BJ (cell line): ENCODE measurements around the gene GOT2. TPM values are rescaled to one million over a fixed set of nuclear protein-coding genes. Genes with fewer than 3 reads are reported as not detected.

Experiments
- CTCF ChIA-PET: fragments of 350-600 bp; formaldehyde crosslinking; extraction: SDS; loops from one replicate; lab custom pipeline; 2021; ENCODE audit warnings: antibody characterized with exemption, inconsistent platforms; lab: Yijun Ruan, JAX
- POLR2A ChIA-PET: fragments of 300-600 bp; sonication (Branson Sonifier 250); formaldehyde crosslinking; extraction: SDS; loops from one replicate; lab custom pipeline; 2021; ENCODE audit warnings: antibody characterized with exemption; lab: Charles Lee
- DNase-seq: peaks from one replicate; pipeline ENCODE4 v3.0.0-alpha.2; 2011; ENCODE audit warnings: low read depth
- H3K27me3 ChIP-seq: 2 replicates; pipeline ENCODE4 v1.6.0; 2011; ENCODE audit warnings: low read length; ENCODE audit not compliant: control insufficient read depth, insufficient read depth
- H3K36me3 ChIP-seq: 2 replicates; pipeline ENCODE4 v1.5.1; 2011; ENCODE audit warnings: low read length; ENCODE audit not compliant: control insufficient read depth, insufficient read depth
- H3K4me3 ChIP-seq: 2 replicates; pipeline ENCODE4 v1.5.1; 2011; ENCODE audit warnings: low read depth, mild to moderate bottlenecking, control low read depth, low read length
- CTCF ChIP-seq: IDR thresholded peaks from 2 replicates; pipeline ENCODE4 v1.5.1; 2011; ENCODE audit warnings: low read depth, mild to moderate bottlenecking, control low read depth, inconsistent platforms, low read length, moderate library complexity; ENCODE audit not compliant: insufficient read depth
- polyA plus RNA-seq: library from polyadenylated mRNA; depleted of rRNA; stranded (reverse); fragments of >200 nt; gene quantifications from 2 replicates; pipeline ENCODE4 v1.2.3, GENCODE V29; 2011; rRNA removed
- small RNA-seq: library from RNA; depleted of rRNA; stranded (forward); fragments of <200 nt; gene quantifications from one replicate; pipeline ENCODE3, GENCODE V24; 2012; ENCODE audit warnings: low replicate concordance, low read depth; ENCODE audit not compliant: insufficient read length

GOT2 gene
- polyA plus RNA-seq, 1 experiment = 72.8 TPM

- no peak for DNase-seq
- CTCF ChIA-PET = interaction anchor here (0.6 to 2.9 kb wide), 7 partner anchors 13 to 322 kb away, joined by 3 to 8 read pairs (median 4); partner anchors contain the start of gene NDRG4
Measured at GRCh38 chr16:58658796-58659211, 75.3 kb downstream of the GOT2 start.

More at GRCh38 chr16:58658796-58659211, 75.3 kb downstream of the GOT2 start:
- POLR2A ChIA-PET = interaction anchor here (0.5 kb wide), 1 partner anchor 159 kb away, joined by 3 read pairs; the partner anchor contains the start of gene NDRG4
- TF ChIP-seq CTCF = no peak
- no peak overlapping the region for H3K4me3 ChIP-seq
- no peaks in the 10 kb centered on the region for H3K36me3 ChIP-seq
- no peaks in the 10 kb centered on the region for H3K27me3 ChIP-seq

Small RNAs within 50 kb of the gene (small RNA-seq; reads per million reads assigned to genes)
- not detected for gene RN7SL143P
- not detected for gene RNU6-1155P

Other genes starting within 250 kb of the GOT2 start
- 11.6 and 20.7 TPM in 2 replicates for gene NDRG4, start 234.2 kb downstream of the GOT2 start, polyA plus RNA-seq
- 7.4 and 8.2 TPM in 2 replicates for gene SETD6, start 218.8 kb downstream of the GOT2 start, polyA plus RNA-seq
- 133 and 155 TPM in 2 replicates for gene CNOT1, start 104.5 kb downstream of the GOT2 start, polyA plus RNA-seq
- 16.6 and 24.1 TPM in 2 replicates for gene SLC38A7, start 49.5 kb downstream of the GOT2 start, polyA plus RNA-seq